OCI-LY7 (cell line): Measurements from ENCODE around the gene IGFL4. TPM values are rescaled to one million over a fixed set of nuclear protein-coding genes. Genes with fewer than 3 reads are reported as not detected.

Experiments
- BruUV-seq: library from RNA; stranded (reverse); fragments of 400-500 nt; replicated peaks from 2 replicates; lab custom pipeline; 2021; lab: Mats Ljungman, UMichigan
- CTCF ChIA-PET: fragments of 300-600 bp; sonication (Branson Sonifier 250); formaldehyde crosslinking; loops from one replicate; lab custom pipeline; 2022; ENCODE audit warnings: antibody characterized with exemption; ENCODE audit not compliant: unreplicated experiment; lab: Charles Lee
- POLR2A ChIA-PET: fragments of 300-600 bp; sonication (Branson Sonifier 250); formaldehyde crosslinking; loops from one replicate; lab custom pipeline; 2022; ENCODE audit warnings: antibody characterized with exemption; lab: Charles Lee
- DNase-seq: peaks from one replicate; pipeline ENCODE4 v3.0.0-alpha.2; 2015; ENCODE audit warnings: low spot score
- H2AFZ ChIP-seq: fragments of 200-600 bp; sonication (generic), shearing (Covaris generic); 2 replicates; pipeline ENCODE4 v1.6.1; 2014; ENCODE audit warnings: mild to moderate bottlenecking, antibody characterized with exemption, low read length, moderate library complexity
- H3K27ac ChIP-seq: fragments of 200-600 bp; sonication (generic); 2 replicates; pipeline ENCODE4 v1.5.1; 2014; ENCODE audit warnings: mixed run types, low read depth, mild to moderate bottlenecking, moderate library complexity, low read length, inconsistent platforms; ENCODE audit not compliant: poor library complexity, severe bottlenecking
- H3K36me3 ChIP-seq: fragments of 200-600 bp; sonication (generic); 2 replicates; pipeline ENCODE4 v1.6.1; 2014; ENCODE audit warnings: mild to moderate bottlenecking, antibody characterized with exemption, low read length, moderate library complexity, mixed read lengths; ENCODE audit not compliant: insufficient read depth
- H3K4me1 ChIP-seq: fragments of 200-600 bp; sonication (generic); 2 replicates; pipeline ENCODE4 v1.5.1; 2014; ENCODE audit warnings: mild to moderate bottlenecking, low read length; ENCODE audit not compliant: insufficient read depth, poor library complexity, severe bottlenecking
- H3K4me2 ChIP-seq: fragments of 200-600 bp; sonication (generic); 2 replicates; pipeline ENCODE4 v1.6.1; 2014; ENCODE audit warnings: mild to moderate bottlenecking, low read length
- H3K4me3 ChIP-seq: fragments of 200-600 bp; sonication (generic); 2 replicates; pipeline ENCODE4 v1.5.1; 2014; ENCODE audit warnings: mild to moderate bottlenecking, low read depth, low read length; ENCODE audit not compliant: poor library complexity, severe bottlenecking
- H3K79me2 ChIP-seq: fragments of 200-600 bp; sonication (generic); 2 replicates; pipeline ENCODE4 v1.6.1; 2016; ENCODE audit warnings: low read depth, mild to moderate bottlenecking, low read length, moderate library complexity, mixed read lengths; ENCODE audit not compliant: insufficient read depth
- H3K9me2 ChIP-seq: fragments of 200-600 bp; sonication (generic); 2 replicates; pipeline ENCODE4 v1.6.1; 2016; ENCODE audit warnings: mild to moderate bottlenecking, low read length, mixed read lengths; ENCODE audit not compliant: insufficient read depth
- H3K9me3 ChIP-seq: fragments of 200-600 bp; sonication (generic); 2 replicates; pipeline ENCODE4 v1.6.1; 2014; ENCODE audit warnings: mild to moderate bottlenecking, mixed run types, low read length, mixed read lengths
- H4K20me1 ChIP-seq: fragments of 200-600 bp; sonication (generic); 2 replicates; pipeline ENCODE4 v1.6.1; 2014; ENCODE audit warnings: mild to moderate bottlenecking, antibody characterized with exemption, low read length, moderate library complexity, mixed read lengths; ENCODE audit not compliant: insufficient read depth
- CTCF ChIP-seq: fragments of 200-600 bp; sonication (generic); conservative IDR thresholded peaks from 2 replicates; pipeline ENCODE4 v1.5.1; 2014; ENCODE audit warnings: mild to moderate bottlenecking, antibody characterized with exemption, low read length, moderate library complexity, mixed read lengths
- EZH2phosphoT487 ChIP-seq: fragments of 200-600 bp; sonication (generic); IDR thresholded peaks from 2 replicates; pipeline ENCODE4 v1.6.1; 2018; ENCODE audit warnings: low read depth, borderline replicate concordance, mild to moderate bottlenecking, mixed run types, antibody characterized with exemption, low read length, moderate library complexity, mixed read lengths
- intact Hi-C: fragments of 100-400 bp; cut with micrococcal nuclease; formaldehyde crosslinking; loops from one replicate; pipeline ENCODE4 v1.10.0; 2022; ENCODE audit not compliant: unreplicated experiment
- total RNA-seq, 2 experiments: library from RNA; depleted of rRNA in 1 of 2; stranded (reverse); fragments of >200 nt in 1 of 2; shearing (Covaris generic) in 1 of 2; gene quantifications; 2 replicates each; pipeline ENCODE4 v1.2.3, GENCODE V29; 2014 to 2022

Gene IGFL4
- total RNA-seq, 2 experiments from 2014 or later = not detected

- no peak for DNase-seq
- Histone ChIP-seq H2AFZ (no peak overlapping the region), H4K20me1 (no peaks in the 10 kb centered on the region), H3K79me2 (no peaks in the 10 kb centered on the region), H3K4me1 (no peaks in the 10 kb centered on the region), H3K4me3 (no peak overlapping the region), H3K27ac (no peak overlapping the region), H3K4me2 (no peak overlapping the region), H3K9me2 (no peaks in the 10 kb centered on the region), H3K36me3 (peaks cover 5% of the 10 kb centered on the region), H3K9me3 (no peaks in the 10 kb centered on the region)
- POLR2A ChIA-PET = no interaction called here
- BruUV-seq = no TSS peak
- intact Hi-C loops = loop anchor here (10.0 kb wide), 1 partner anchor 163 kb away; no protein-coding TSS in a partner anchor
- CTCF ChIA-PET = no interaction called here
- TF ChIP-seq EZH2phosphoT487 = no peak
- TF ChIP-seq CTCF = no peak
Observed at GRCh38 chr19:46022061-46022430, 18.8 kb downstream of the IGFL4 start.

- no peaks in the 10 kb centered on the region for H3K9me2 ChIP-seq
- CTCF ChIA-PET = no interaction called here
- H2AFZ ChIP-seq = no peak overlapping the region
- no TSS peak for BruUV-seq
- no peak for DNase-seq
- no peak overlapping the region for H3K4me2 ChIP-seq
- no peak overlapping the region for H3K4me3 ChIP-seq
- no peaks in the 10 kb centered on the region for H3K4me1 ChIP-seq
- POLR2A ChIA-PET = no interaction called here
- intact Hi-C loops = loop anchor here (10.0 kb wide), 1 partner anchor 163 kb away; no protein-coding TSS in a partner anchor
- no peaks in the 10 kb centered on the region for H3K79me2 ChIP-seq
- H3K36me3 ChIP-seq = peaks cover 7% of the 10 kb centered on the region
- no peaks in the 10 kb centered on the region for H4K20me1 ChIP-seq
- H3K27ac ChIP-seq = no peak overlapping the region
- TF ChIP-seq CTCF = no peak
- TF ChIP-seq EZH2phosphoT487 = no peak
- no peaks in the 10 kb centered on the region for H3K9me3 ChIP-seq
Observed at GRCh38 chr19:46021531-46022041, 19.2 kb downstream of the IGFL4 start.

GRCh38 chr19:46020819-46021125 lies 20.0 kb downstream of the IGFL4 start:
- TF ChIP-seq EZH2phosphoT487 = no peak
- TF ChIP-seq CTCF = no peak
- H2AFZ ChIP-seq = no peak overlapping the region
- H3K4me3 ChIP-seq = no peak overlapping the region
- intact Hi-C loops = loop anchor here (10.0 kb wide), 1 partner anchor 164 kb away; no protein-coding TSS in a partner anchor
- H3K27ac ChIP-seq = no peak overlapping the region
- ChIA-PET CTCF (no interaction called here), POLR2A (no interaction called here)
- no peaks in the 10 kb centered on the region for H3K9me3 ChIP-seq
- peaks cover 2% of the 10 kb centered on the region for H3K36me3 ChIP-seq
- H4K20me1 ChIP-seq = no peaks in the 10 kb centered on the region
- H3K79me2 ChIP-seq = no peaks in the 10 kb centered on the region
- H3K4me1 ChIP-seq = no peaks in the 10 kb centered on the region
- no TSS peak for BruUV-seq
- no peaks in the 10 kb centered on the region for H3K9me2 ChIP-seq
- no peak for DNase-seq
- H3K4me2 ChIP-seq = no peak overlapping the region
